Natural killer cell (primary cell): ENCODE measurements around the gene RSBN1L. TPM values are rescaled to one million over a fixed set of nuclear protein-coding genes. Genes with fewer than 3 reads are reported as not detected.
A peak's percentile ranks its signal among the peaks of the same experiment; 100 is the strongest.

ENCODE experiments used
- ATAC-seq, 3 donors: fragments of 150-1000 bp in 2 of 3; fragments of 200-7000 bp in 1 of 3; cut with Tn5 transposase; 1 replicate in 1 of 3; 2 replicates in 2 of 3; pipeline ENCODE4 v1.10.0; 2021; ENCODE audit warnings: mild to moderate bottlenecking in 2 of 3, moderate library complexity in 2 of 3
- DNase-seq, 2 donors: peaks; one replicate each; pipeline versions ENCODE4 v3.0.0 to v3.0.0-alpha.2; 2013 to 2021; ENCODE audit warnings: mixed read lengths in 1 of 2
- H3K27ac ChIP-seq: one replicate; pipeline ENCODE4 v1.5.1; 2013; ENCODE audit warnings: mild to moderate bottlenecking, low read length
- H3K27me3 ChIP-seq: one replicate; pipeline ENCODE4 v1.6.1; 2013; ENCODE audit warnings: low read length; ENCODE audit not compliant: control insufficient read depth, insufficient read depth
- H3K36me3 ChIP-seq: one replicate; pipeline ENCODE4 v1.6.1; 2013; ENCODE audit warnings: low read length; ENCODE audit not compliant: control insufficient read depth, insufficient read depth
- H3K4me1 ChIP-seq: one replicate; pipeline ENCODE4 v1.6.1; 2013; ENCODE audit warnings: low read length; ENCODE audit not compliant: control insufficient read depth, insufficient read depth
- H3K4me3 ChIP-seq: one replicate; pipeline ENCODE4 v1.5.1; 2013; ENCODE audit warnings: low read length
- H3K9me3 ChIP-seq: one replicate; pipeline ENCODE4 v1.6.1; 2013; ENCODE audit warnings: low read length; ENCODE audit not compliant: control insufficient read depth, insufficient read depth
- H3K27ac Mint-ChIP-seq, 2 donors: one replicate each; pipeline ENCODE4 v1.8.0; 2022; ENCODE audit warnings: mild to moderate bottlenecking in 2 of 2, mixed read lengths in 2 of 2, moderate library complexity in 1 of 2
- H3K27me3 Mint-ChIP-seq, 2 donors: one replicate each; pipeline ENCODE4 v1.8.0; 2022; ENCODE audit warnings: low read depth in 2 of 2, mixed read lengths in 2 of 2
- H3K36me3 Mint-ChIP-seq: one replicate; pipeline ENCODE4 v1.8.0; 2022; ENCODE audit warnings: mixed read lengths
- H3K4me1 Mint-ChIP-seq, 2 donors: one replicate each; pipeline ENCODE4 v1.8.0; 2022; ENCODE audit warnings: mixed read lengths in 2 of 2
- H3K4me3 Mint-ChIP-seq: one replicate; pipeline ENCODE4 v1.8.0; 2022; ENCODE audit warnings: mild to moderate bottlenecking, moderate library complexity, mixed read lengths
- H3K9me3 Mint-ChIP-seq, 2 donors: one replicate each; pipeline ENCODE4 v1.8.0; 2022; ENCODE audit warnings: mixed read lengths in 2 of 2
- CTCF ChIP-seq: fragments of 200-600 bp; IDR thresholded peaks from one replicate; pipeline ENCODE4 v1.8.0; 2022; ENCODE audit warnings: antibody characterized with exemption
- WGBS: methylation state at CpG from one replicate; pipeline ENCODE4 v1.1.7; 2013; ENCODE audit warnings: missing lambda C conversion rate; ENCODE audit not compliant: insufficient coverage; 5-methylcytosine and 5-hydroxymethylcytosine counted together
- intact Hi-C: fragments of 100-400 bp; cut with micrococcal nuclease; formaldehyde crosslinking; loops from one replicate; pipeline ENCODE4 v1.14.2; 2022
- total RNA-seq, 4 donors: library from RNA; stranded (reverse); fragments of 120-200 nt in 1 of 4; gene quantifications; one replicate each; pipeline versions ENCODE4 v1.2.3 to v1.2.4, GENCODE V29; 2013 to 2022

RSBN1L gene
- total RNA-seq, 3 donors from 2014 or later (not counting 1 experiment from before 2014, with no cell fraction given) = 23.9 to 34.4 (median 33.4) TPM

- intact Hi-C loops = no loop called here
- WGBS = 88% methylated on average over 9 of the region's 9 CpGs
- no peaks in the 10 kb centered on the region for H3K9me3 ChIP-seq
- peaks cover 16 to 26% of the 10 kb centered on the region in 2 donors for H3K4me1 Mint-ChIP-seq
- no peak overlapping the region for H3K27ac ChIP-seq
- no peaks in the 10 kb centered on the region for H3K27me3 Mint-ChIP-seq
- DNase-seq (no peak), ATAC-seq (no peak)
- no peak for TF ChIP-seq CTCF
- H3K4me1 ChIP-seq = peaks cover 8% of the 10 kb centered on the region
- no peaks in the 10 kb centered on the region for H3K27me3 ChIP-seq
- no peaks in the 10 kb centered on the region for H3K36me3 ChIP-seq
- no peaks in the 10 kb centered on the region for H3K36me3 Mint-ChIP-seq
- no peak overlapping the region for H3K4me3 ChIP-seq
- H3K9me3 Mint-ChIP-seq = no peaks in the 10 kb centered on the region
- H3K4me3 Mint-ChIP-seq = no peak overlapping the region
- H3K27ac Mint-ChIP-seq = no peak overlapping the region
Observed at GRCh38 chr7:77684030-77684429, 12.2 kb upstream of the RSBN1L start.

- ATAC-seq (no peak), DNase-seq (no peak)
- peaks cover 16 to 22% of the 10 kb centered on the region in 2 donors for H3K4me1 Mint-ChIP-seq
- intact Hi-C loops = no loop called here
- no peak for TF ChIP-seq CTCF
- Histone ChIP-seq H3K27me3 (no peaks in the 10 kb centered on the region), H3K4me3 (no peak overlapping the region), H3K9me3 (no peaks in the 10 kb centered on the region), H3K27ac (no peak overlapping the region), H3K36me3 (peaks cover 1% of the 10 kb centered on the region), H3K4me1 (peaks cover 8% of the 10 kb centered on the region)
- no peak overlapping the region for H3K27ac Mint-ChIP-seq
- no peaks in the 10 kb centered on the region for H3K27me3 Mint-ChIP-seq
- no peaks in the 10 kb centered on the region for H3K36me3 Mint-ChIP-seq
- H3K4me3 Mint-ChIP-seq = no peak overlapping the region
- no peaks in the 10 kb centered on the region for H3K9me3 Mint-ChIP-seq
- WGBS = 79% methylated on average over 5 of the region's 5 CpGs
Observed at GRCh38 chr7:77685233-77685632, 11.0 kb upstream of the RSBN1L start.

- H3K4me3 Mint-ChIP-seq = peak overlapping the region; percentile 52
- ATAC-seq = peak in 1 of 3 donors; percentile 29
Observed at GRCh38 chr7:77687100-77687746, 9.0 kb upstream of the RSBN1L start.

More at GRCh38 chr7:77687100-77687746, 9.0 kb upstream of the RSBN1L start:
- no peak for TF ChIP-seq CTCF
- Mint-ChIP-seq H3K27me3 (no peaks in the 10 kb centered on the region), H3K4me1 (peaks cover 17 to 23% of the 10 kb centered on the region in 2 donors), H3K9me3 (no peaks in the 10 kb centered on the region), H3K27ac (peak overlapping the region; percentile 75 to 76), H3K36me3 (no peaks in the 10 kb centered on the region)
- no peaks in the 10 kb centered on the region for H3K27me3 ChIP-seq
- DNase-seq = peak in 1 of 2 donors; percentile 10
- no peak overlapping the region for H3K4me3 ChIP-seq
- H3K27ac ChIP-seq = no peak overlapping the region
- peaks cover 8% of the 10 kb centered on the region for H3K4me1 ChIP-seq
- H3K36me3 ChIP-seq = peaks cover 1% of the 10 kb centered on the region
- 44% methylated on average over 1 of the region's 1 CpG for WGBS
- intact Hi-C loops = no loop called here
- no peaks in the 10 kb centered on the region for H3K9me3 ChIP-seq
